Sigmoid colon (tissue), 4 donors: ENCODE measurements around the gene MET.

ENCODE experiments used
- EP300 ChIP-seq, 4 donors: sonication (generic); formaldehyde crosslinking; IDR thresholded peaks; one replicate each; pipeline ENCODE4 v1.6.1; 2017; ENCODE audit warnings: antibody characterized with exemption in 4 of 4
- POLR2A ChIP-seq, 2 donors: fragments of 450-650 bp; IDR thresholded peaks; one replicate each; pipeline ENCODE4 v1.6.1; 2016; ENCODE audit warnings: antibody characterized with exemption in 2 of 2, mild to moderate bottlenecking in 2 of 2, moderate library complexity in 2 of 2
- POLR2AphosphoS5 ChIP-seq, 4 donors: sonication (generic); formaldehyde crosslinking; IDR thresholded peaks; one replicate each; pipeline ENCODE4 v1.6.1; 2017; ENCODE audit warnings: antibody characterized with exemption in 4 of 4

DNA sequence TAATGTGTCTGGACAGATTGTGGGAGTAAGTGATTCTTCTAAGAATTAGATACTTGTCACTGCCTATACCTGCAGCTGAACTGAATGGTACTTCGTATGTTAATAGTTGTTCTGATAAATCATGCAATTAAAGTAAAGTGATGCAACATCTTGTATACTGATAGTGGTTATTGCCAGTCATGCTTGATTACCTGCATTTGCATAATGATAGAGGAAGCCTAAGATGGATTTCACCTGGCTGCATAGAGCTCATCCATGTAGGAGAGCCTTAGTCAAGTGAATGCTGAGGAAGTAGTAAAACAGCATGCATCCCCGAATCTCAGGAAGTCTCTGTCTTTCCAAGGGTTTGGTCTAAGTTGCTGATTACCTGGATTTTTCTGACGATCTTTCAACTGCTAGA, 126.2 kb downstream of the MET start:
- TF ChIP-seq EP300 (IDR thresholded peaks at IDR 0.05) (no peak), POLR2A (IDR thresholded peaks at IDR 0.05) (no peak), POLR2AphosphoS5 (IDR thresholded peaks at IDR 0.05) (no peak)
